ENCODE results near the gene COL25A1. TPM values are rescaled to one million over a fixed set of nuclear protein-coding genes. Genes with fewer than 3 reads are reported as not detected.
A peak's percentile ranks its signal among the peaks of the same experiment; 100 is the strongest.

Gene COL25A1
- total RNA-seq, 1 experiment from 2014 or later, result 8.8 TPM

GRCh38 chr4:109294468-109295020 lies 7.9 kb downstream of the COL25A1 start:
- peak overlapping the region; percentile 33 for H3K27ac ChIP-seq (ENCODE audit: low read depth, low read length, poor library complexity, severe bottlenecking)
- TF ChIP-seq CTCF (conservative IDR thresholded peaks at IDR 0.05; ENCODE audit: low read depth, low read length) (no peak), EZH2 (IDR thresholded peaks at IDR 0.05; ENCODE audit: borderline replicate concordance, low read depth, low read length, poor library complexity, severe bottlenecking) (no peak)
- ChIA-PET CTCF (no interaction called here), POLR2A (ENCODE audit: low non-redundant PET) (no interaction called here)
- H3K9me3 ChIP-seq (ENCODE audit: low read depth, low read length, poor library complexity, severe bottlenecking), result no peaks in the 10 kb centered on the region
- H3K27me3 ChIP-seq (replicated peaks; ENCODE audit: insufficient read depth, low read depth, low read length, poor library complexity), result no peaks in the 10 kb centered on the region
- H3K4me1 ChIP-seq (ENCODE audit: insufficient read depth, low read length, poor library complexity, severe bottlenecking), result peaks cover 44% of the 10 kb centered on the region
- intact Hi-C loops (cut with micrococcal nuclease; ENCODE audit: unreplicated experiment), result loop anchor here (2.0 to 10.0 kb wide), 6 partner anchors 87 to 620 kb away; no protein-coding TSS in a partner anchor
- no peaks in the 10 kb centered on the region for H3K36me3 ChIP-seq (ENCODE audit: insufficient read depth, low read length, poor library complexity, severe bottlenecking)
- H3K4me3 ChIP-seq (ENCODE audit: low read depth, low read length, poor library complexity, severe bottlenecking), result no peak overlapping the region
- BruUV-seq (replicated peaks), result no TSS peak
- DNase-seq (ENCODE audit: low spot score), result peak; percentile 95

GRCh38 chr4:109294006-109294405 lies 8.5 kb downstream of the COL25A1 start:
- H3K4me3 ChIP-seq (ENCODE audit: low read depth, low read length, poor library complexity, severe bottlenecking), result no peak overlapping the region
- intact Hi-C loops (cut with micrococcal nuclease; ENCODE audit: unreplicated experiment), result loop anchor here (2.0 to 10.0 kb wide), 6 partner anchors 87 to 619 kb away; no protein-coding TSS in a partner anchor
- H3K4me1 ChIP-seq (ENCODE audit: insufficient read depth, low read length, poor library complexity, severe bottlenecking), result peaks cover 46% of the 10 kb centered on the region
- no peaks in the 10 kb centered on the region for H3K36me3 ChIP-seq (ENCODE audit: insufficient read depth, low read length, poor library complexity, severe bottlenecking)
- TF ChIP-seq CTCF (conservative IDR thresholded peaks at IDR 0.05; ENCODE audit: low read depth, low read length) (peak; percentile 80), EZH2 (IDR thresholded peaks at IDR 0.05; ENCODE audit: borderline replicate concordance, low read depth, low read length, poor library complexity, severe bottlenecking) (no peak)
- ChIA-PET CTCF (no interaction called here), POLR2A (ENCODE audit: low non-redundant PET) (no interaction called here)
- no TSS peak for BruUV-seq (replicated peaks)
- H3K27ac ChIP-seq (ENCODE audit: low read depth, low read length, poor library complexity, severe bottlenecking), result peak overlapping the region; percentile 33
- no peaks in the 10 kb centered on the region for H3K9me3 ChIP-seq (ENCODE audit: low read depth, low read length, poor library complexity, severe bottlenecking)
- DNase-seq (ENCODE audit: low spot score), result peak; percentile 90
- no peaks in the 10 kb centered on the region for H3K27me3 ChIP-seq (replicated peaks; ENCODE audit: insufficient read depth, low read depth, low read length, poor library complexity)

DNA sequence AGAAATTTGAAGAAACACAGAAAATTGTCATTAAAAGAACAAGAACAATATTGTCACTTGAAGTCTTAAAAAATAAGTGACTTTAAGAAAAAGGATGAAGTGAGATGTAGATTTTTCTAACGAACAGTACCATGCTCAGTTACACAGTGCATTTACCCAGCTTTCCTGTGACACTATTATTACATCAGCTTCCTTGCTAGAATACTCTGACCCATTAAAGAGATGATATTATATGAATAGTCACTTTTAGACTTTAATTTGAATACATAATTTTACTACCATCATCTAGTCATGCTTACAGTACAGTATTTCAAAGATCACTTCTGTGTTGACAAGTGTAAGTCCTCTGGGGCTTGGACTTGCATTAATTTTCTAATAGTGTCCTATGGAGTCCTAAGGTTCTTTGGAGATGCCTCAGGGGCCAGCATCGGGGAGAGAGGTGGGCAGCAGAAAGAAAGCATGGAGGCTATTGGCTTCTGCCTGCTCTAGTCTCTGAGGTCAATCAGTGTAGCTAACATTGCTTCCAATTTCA lies 10.7 kb downstream of the COL25A1 start:
- Histone ChIP-seq H3K4me1 (ENCODE audit: insufficient read depth, low read length, poor library complexity, severe bottlenecking) (peaks cover 67% of the 10 kb centered on the region), H3K36me3 (ENCODE audit: insufficient read depth, low read length, poor library complexity, severe bottlenecking) (no peaks in the 10 kb centered on the region), H3K27me3 (replicated peaks; ENCODE audit: insufficient read depth, low read depth, low read length, poor library complexity) (no peaks in the 10 kb centered on the region), H3K9me3 (ENCODE audit: low read depth, low read length, poor library complexity, severe bottlenecking) (no peaks in the 10 kb centered on the region), H3K27ac (ENCODE audit: low read depth, low read length, poor library complexity, severe bottlenecking) (no peak overlapping the region), H3K4me3 (ENCODE audit: low read depth, low read length, poor library complexity, severe bottlenecking) (no peak overlapping the region)
- ChIA-PET POLR2A (ENCODE audit: low non-redundant PET) (no interaction called here), CTCF (interaction anchor here (0.6 kb wide), 1 partner anchor 386 kb away, joined by 3 read pairs; no protein-coding TSS in a partner anchor)
- TF ChIP-seq EZH2 (IDR thresholded peaks at IDR 0.05; ENCODE audit: borderline replicate concordance, low read depth, low read length, poor library complexity, severe bottlenecking), result no peak
- TF ChIP-seq CTCF (conservative IDR thresholded peaks at IDR 0.05; ENCODE audit: low read depth, low read length), result no peak
- no TSS peak for BruUV-seq (replicated peaks)
- no peak for DNase-seq (ENCODE audit: low spot score)
- intact Hi-C loops (cut with micrococcal nuclease; ENCODE audit: unreplicated experiment), result loop anchor here (5.0 to 10.0 kb wide), 5 partner anchors 84 to 617 kb away; no protein-coding TSS in a partner anchor
